Peyer's patch (tissue), 4 donors: ENCODE data around the gene PLSCR5. TPM values are rescaled to one million over a fixed set of nuclear protein-coding genes. Genes with fewer than 3 reads are reported as not detected.
A peak's percentile ranks its signal among the peaks of the same experiment; 100 is the strongest.

Experiments
- DNase-seq, 3 donors: peaks; one replicate each; pipeline ENCODE4 v3.0.0-alpha.2; 2017 to 2019
- H3K27ac ChIP-seq, 4 donors: fragments of 200-600 bp; sonication (generic); one replicate each; pipeline ENCODE4 v1.5.1; 2016 to 2019
- H3K27me3 ChIP-seq, 2 donors: fragments of 200-600 bp; sonication (generic); one replicate each; pipeline ENCODE4 v1.5.1; 2019
- H3K36me3 ChIP-seq, 3 donors: fragments of 200-600 bp; sonication (generic); one replicate each; pipeline ENCODE4 v1.5.1; 2016 to 2019
- H3K4me1 ChIP-seq, 4 donors: fragments of 200-600 bp; sonication (generic); one replicate each; pipeline ENCODE4 v1.5.1; 2016 to 2019
- H3K4me3 ChIP-seq, 4 donors: fragments of 200-600 bp; sonication (generic); 1 replicate in 3 of 4; 2 replicates in 1 of 4; pipeline ENCODE4 v1.5.1; 2016 to 2019; ENCODE audit warnings: mild to moderate bottlenecking in 1 of 4
- H3K9me3 ChIP-seq, 4 donors: fragments of 200-600 bp; sonication (generic); one replicate each; pipeline ENCODE4 v1.5.1; 2016 to 2019; ENCODE audit warnings: mild to moderate bottlenecking in 1 of 4
- CTCF ChIP-seq, 6 experiments: fragments of 450-650 bp in 4 of 6; fragments of 200-600 bp in 2 of 6; sonication (generic) in 1 of 6; IDR thresholded peaks; one replicate each; pipeline ENCODE4 v1.5.1; 2017 to 2019; ENCODE audit warnings: antibody characterized with exemption in 6 of 6, mild to moderate bottlenecking in 3 of 6, moderate library complexity in 1 of 6
- POLR2A ChIP-seq, 2 donors: fragments of 450-650 bp; IDR thresholded peaks; one replicate each; pipeline ENCODE4 v1.5.1; 2017; ENCODE audit warnings: antibody characterized with exemption in 2 of 2, mild to moderate bottlenecking in 2 of 2, moderate library complexity in 2 of 2
- total RNA-seq, 4 donors: library from RNA; depleted of rRNA; stranded (reverse); fragments of >200 nt; gene quantifications; one replicate each; pipeline ENCODE4 v1.1.0, GENCODE V29; 2016

Gene PLSCR5
- total RNA-seq, 4 donors from 2014 or later: not detected

GRCh38 chr3:146640361-146640760, 35.2 kb upstream of the PLSCR5 start:
- no peaks in the 10 kb centered on the region for H3K27me3 ChIP-seq
- H3K4me1 ChIP-seq: no peaks in the 10 kb centered on the region
- TF ChIP-seq CTCF (IDR thresholded peaks at IDR 0.05): no peak
- no peak for TF ChIP-seq POLR2A (IDR thresholded peaks at IDR 0.05)
- H3K36me3 ChIP-seq: no peaks in the 10 kb centered on the region
- no peak for DNase-seq
- H3K9me3 ChIP-seq: no peaks in the 10 kb centered on the region
- no peak overlapping the region for H3K4me3 ChIP-seq
- H3K27ac ChIP-seq: no peak overlapping the region

GRCh38 chr3:146638718-146639117, 33.6 kb upstream of the PLSCR5 start:
- TF ChIP-seq POLR2A (IDR thresholded peaks at IDR 0.05) (no peak), CTCF (IDR thresholded peaks at IDR 0.05) (peak in 2 of 6 experiments; percentile 13 to 20)

GRCh38 chr3:146637871-146638270, 32.7 kb upstream of the PLSCR5 start:
- no peak overlapping the region for H3K27ac ChIP-seq
- no peaks in the 10 kb centered on the region for H3K36me3 ChIP-seq
- TF ChIP-seq CTCF (IDR thresholded peaks at IDR 0.05) (no peak), POLR2A (IDR thresholded peaks at IDR 0.05) (no peak)
- H3K9me3 ChIP-seq: no peaks in the 10 kb centered on the region
- DNase-seq: no peak
- H3K27me3 ChIP-seq: no peaks in the 10 kb centered on the region
- no peak overlapping the region for H3K4me3 ChIP-seq
- H3K4me1 ChIP-seq: no peaks in the 10 kb centered on the region

More at GRCh38 chr3:146638718-146639117, 33.6 kb upstream of the PLSCR5 start:
- H3K27me3 ChIP-seq: no peaks in the 10 kb centered on the region
- H3K27ac ChIP-seq: no peak overlapping the region
- DNase-seq: no peak
- no peaks in the 10 kb centered on the region for H3K9me3 ChIP-seq
- no peaks in the 10 kb centered on the region for H3K4me1 ChIP-seq
- no peaks in the 10 kb centered on the region for H3K36me3 ChIP-seq
- no peak overlapping the region for H3K4me3 ChIP-seq

- no peak for DNase-seq
- no peaks in the 10 kb centered on the region for H3K9me3 ChIP-seq
- no peak overlapping the region for H3K27ac ChIP-seq
- H3K27me3 ChIP-seq: no peaks in the 10 kb centered on the region
- no peaks in the 10 kb centered on the region for H3K4me1 ChIP-seq
- no peak for TF ChIP-seq CTCF (IDR thresholded peaks at IDR 0.05)
- no peak for TF ChIP-seq POLR2A (IDR thresholded peaks at IDR 0.05)
- no peak overlapping the region for H3K4me3 ChIP-seq
- no peaks in the 10 kb centered on the region for H3K36me3 ChIP-seq
Measured at GRCh38 chr3:146636881-146637280, 31.7 kb upstream of the PLSCR5 start.

- TF ChIP-seq CTCF (IDR thresholded peaks at IDR 0.05) (no peak), POLR2A (IDR thresholded peaks at IDR 0.05) (no peak)
- Histone ChIP-seq H3K9me3 (no peaks in the 10 kb centered on the region), H3K4me1 (no peaks in the 10 kb centered on the region), H3K27ac (no peak overlapping the region), H3K36me3 (no peaks in the 10 kb centered on the region), H3K4me3 (no peak overlapping the region), H3K27me3 (no peaks in the 10 kb centered on the region)
- DNase-seq: no peak
Measured at GRCh38 chr3:146634346-146634745, 29.2 kb upstream of the PLSCR5 start.

GRCh38 chr3:146628671-146629070, 23.5 kb upstream of the PLSCR5 start:
- H3K9me3 ChIP-seq: no peaks in the 10 kb centered on the region
- no peak overlapping the region for H3K27ac ChIP-seq
- DNase-seq: no peak
- no peaks in the 10 kb centered on the region for H3K4me1 ChIP-seq
- no peaks in the 10 kb centered on the region for H3K36me3 ChIP-seq
- H3K27me3 ChIP-seq: no peaks in the 10 kb centered on the region
- TF ChIP-seq POLR2A (IDR thresholded peaks at IDR 0.05): no peak
- TF ChIP-seq CTCF (IDR thresholded peaks at IDR 0.05): no peak
- H3K4me3 ChIP-seq: no peak overlapping the region
